Activated CD4-positive, alpha-beta T cell treated with anti-CD3 and anti-CD28 coated beads, Interleukin-2, Interleukin-4, amounts not matched to agents 100 ng/mL and 50 ng/mL, durations not matched to agents 16 hours and 8 hours (primary cell): ENCODE measurements around the gene ILF2.
"Not testable (repeated sequence)": the region's sequence is repeated elsewhere in the genome, so short reads cannot be mapped to it uniquely, and the experiment has no call there.

ENCODE experiments used
- DNase-seq: peaks from one replicate; pipeline ENCODE4 v3.0.0-alpha.2; 2020; ENCODE audit warnings: low spot score

ILF2 gene

GRCh38 chr1:153670859-153671627, at the start of gene ILF2:
Gene ILF2 (minus strand): TSS chr1:153670993. CDS start chr1:153670922, 71 bp downstream.
- DNase-seq: peak; percentile 99

- peak; percentile 46 for DNase-seq
Measured at GRCh38 chr1:153717330-153717729, 46.5 kb upstream of the ILF2 start.

- not testable (repeated sequence) for DNase-seq
Measured at GRCh38 chr1:153716211-153716610, 45.4 kb upstream of the ILF2 start.

GRCh38 chr1:153711026-153711425, 40.2 kb upstream of the ILF2 start:
- DNase-seq: no peak

GRCh38 chr1:153705484-153705883, 34.7 kb upstream of the ILF2 start:
- no peak for DNase-seq

DNA sequence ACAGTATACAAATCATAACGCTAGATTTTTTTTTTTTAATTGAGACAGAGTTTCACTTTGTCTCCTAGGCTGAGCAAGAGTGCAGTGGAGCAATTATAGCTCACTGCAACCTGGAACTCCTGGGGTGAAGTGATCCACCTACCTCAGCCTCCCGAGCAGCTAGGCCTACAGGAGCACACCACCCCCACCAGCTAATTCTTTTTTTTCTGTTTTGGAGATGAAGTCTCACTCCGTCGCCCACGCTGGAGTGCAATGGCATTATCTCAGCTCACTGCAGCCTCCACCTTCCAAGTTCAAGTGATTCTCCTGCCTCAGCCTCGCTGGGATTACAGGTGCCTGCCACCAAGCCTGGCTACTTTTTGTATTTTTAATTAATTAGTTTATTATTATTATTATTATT, 29.0 kb upstream of the ILF2 start:
- no peak for DNase-seq

DNA sequence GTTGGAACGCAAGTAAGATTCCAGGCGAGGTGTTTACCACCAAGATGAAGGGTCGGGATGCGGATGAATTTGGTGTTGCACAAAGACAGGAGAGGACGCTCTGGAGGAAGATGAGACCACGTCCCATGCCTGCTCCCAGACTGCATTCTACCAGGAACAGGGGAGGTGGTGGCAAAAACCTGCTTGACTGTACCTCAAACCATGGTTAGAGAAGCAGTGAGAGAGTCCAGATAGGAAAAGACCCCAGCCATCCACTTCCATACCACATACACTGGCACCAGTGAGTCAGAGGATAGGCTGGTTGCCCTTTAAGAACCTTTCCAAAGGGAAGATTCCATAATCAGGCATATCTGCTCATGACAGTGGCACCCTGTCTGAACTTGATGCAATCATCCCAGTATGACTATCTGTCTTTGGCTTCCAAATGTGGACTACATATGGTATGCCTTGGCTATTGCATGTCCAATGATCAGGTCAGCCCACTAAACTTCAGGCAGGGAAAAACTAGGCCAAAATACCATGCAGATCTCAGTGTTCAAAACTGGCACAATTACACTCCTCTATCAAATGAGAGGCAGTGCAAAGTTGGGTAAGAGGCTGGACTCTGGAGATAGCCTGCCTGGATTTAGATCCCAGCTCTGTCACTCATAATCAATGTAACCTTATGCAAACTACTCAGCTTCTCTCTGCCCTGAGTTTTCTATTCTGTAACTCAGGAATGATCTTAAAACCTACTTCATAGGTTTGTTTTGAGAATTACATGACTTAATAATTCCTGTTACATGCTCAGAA, 28.3 kb upstream of the ILF2 start:
- DNase-seq: no peak

- no peak for DNase-seq
Measured at GRCh38 chr1:153698020-153698922, 27.5 kb upstream of the ILF2 start.

GRCh38 chr1:153697191-153698019, 26.6 kb upstream of the ILF2 start:
- DNase-seq: no peak

- no peak for DNase-seq
Measured at GRCh38 chr1:153696741-153697140, 25.9 kb upstream of the ILF2 start.

DNA sequence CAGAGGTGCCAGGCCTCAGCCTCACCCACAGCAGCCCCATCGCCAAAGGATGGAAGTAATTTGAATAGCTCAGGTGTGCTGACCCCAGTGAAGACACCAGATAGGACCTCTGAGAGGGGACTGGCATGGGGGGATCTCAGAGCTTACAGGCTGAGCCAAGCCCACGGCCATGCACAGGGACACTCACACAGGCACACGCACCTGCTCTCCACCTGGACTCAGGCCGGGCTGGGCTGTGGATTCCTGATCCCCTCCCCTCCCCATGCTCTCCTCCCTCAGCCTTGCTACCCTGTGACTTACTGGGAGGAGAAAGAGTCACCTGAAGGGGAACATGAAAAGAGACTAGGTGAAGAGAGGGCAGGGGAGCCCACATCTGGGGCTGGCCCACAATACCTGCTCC, 22.7 kb upstream of the ILF2 start:
- DNase-seq: no peak

DNA sequence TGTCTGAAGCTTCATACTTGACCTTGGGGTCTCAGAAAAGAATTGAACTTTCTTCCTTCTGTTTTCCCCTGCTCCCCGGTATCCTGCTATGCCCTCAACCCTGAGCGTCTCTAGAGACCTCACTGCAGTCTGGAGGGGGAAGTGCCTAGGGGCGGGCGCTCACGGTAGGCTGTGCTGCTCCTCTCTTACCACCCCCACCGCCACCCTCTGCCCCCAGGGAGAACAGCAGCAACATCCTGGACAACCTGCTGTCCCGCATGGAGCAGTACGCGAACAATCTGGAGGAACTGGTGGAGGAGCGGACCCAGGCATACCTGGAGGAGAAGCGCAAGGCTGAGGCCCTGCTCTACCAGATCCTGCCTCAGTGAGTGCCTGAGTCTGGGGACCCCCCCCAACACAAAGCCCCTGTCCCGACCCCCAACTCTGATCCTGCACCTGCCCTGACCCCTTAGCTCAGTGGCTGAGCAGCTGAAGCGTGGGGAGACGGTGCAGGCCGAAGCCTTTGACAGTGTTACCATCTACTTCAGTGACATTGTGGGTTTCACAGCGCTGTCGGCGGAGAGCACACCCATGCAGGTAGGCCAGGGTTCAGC, 18.0 kb upstream of the ILF2 start:
- no peak for DNase-seq

DNA sequence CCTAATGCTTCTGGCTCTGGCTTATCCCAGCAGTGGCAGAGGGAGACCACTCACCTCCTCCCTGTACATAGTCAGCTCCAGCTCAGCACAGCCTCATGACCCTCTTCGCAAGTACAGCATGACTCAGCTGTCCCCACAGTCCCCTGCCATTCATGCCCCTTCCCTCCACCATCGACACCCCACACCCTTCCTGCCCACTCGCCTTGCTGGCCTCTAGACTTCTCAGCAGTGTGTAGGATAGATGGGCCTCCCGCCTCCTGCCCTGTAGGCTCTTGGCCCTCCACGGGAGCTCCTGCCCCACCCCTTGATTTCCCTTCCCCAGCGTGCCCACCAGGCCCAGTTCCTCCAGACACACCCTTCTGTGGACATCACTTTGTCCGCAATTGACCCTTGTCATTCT, 17.5 kb upstream of the ILF2 start:
- DNase-seq: no peak

- DNase-seq: no peak
Measured at GRCh38 chr1:153687346-153688125, 16.7 kb upstream of the ILF2 start.

- DNase-seq: no peak
Measured at GRCh38 chr1:153685544-153686340, 14.9 kb upstream of the ILF2 start.

- DNase-seq: no peak
Measured at GRCh38 chr1:153684892-153685291, 14.1 kb upstream of the ILF2 start.

- no peak for DNase-seq
Measured at GRCh38 chr1:153683854-153684253, 13.1 kb upstream of the ILF2 start.

GRCh38 chr1:153682730-153683129, 11.9 kb upstream of the ILF2 start:
- no peak for DNase-seq

DNA sequence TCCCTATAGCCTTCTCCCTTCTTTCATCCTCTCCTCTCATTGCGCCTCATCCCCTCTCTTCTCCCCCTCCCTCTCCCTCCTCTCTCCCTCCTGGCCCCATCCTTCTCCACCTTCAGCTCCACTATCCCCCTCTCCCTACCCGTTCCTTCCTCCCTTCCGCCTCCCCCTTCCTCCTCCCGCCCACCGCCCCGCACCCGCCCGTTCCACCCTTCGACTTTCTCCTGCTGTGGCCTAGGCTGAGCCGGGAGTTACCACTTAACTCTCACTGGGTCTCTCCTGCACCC, 9.3 kb upstream of the ILF2 start:
- no peak for DNase-seq
